ENCODE results near the gene TMEM131L.

Gene TMEM131L

GRCh38 chr4:153529646-153530045 lies 63.5 kb downstream of the TMEM131L start:
- Histone ChIP-seq H3K27me3 (ENCODE audit: control insufficient read depth, insufficient read depth, low read length) (no peaks in the 10 kb centered on the region), H3K36me3 (ENCODE audit: insufficient read depth, low read length) (no peaks in the 10 kb centered on the region), H3K9ac (ENCODE audit: low read depth, low read length) (no peak overlapping the region), H3K4me3 (ENCODE audit: low read length) (no peak overlapping the region), H3K4me1 (ENCODE audit: control insufficient read depth, insufficient read depth, low read length) (no peaks in the 10 kb centered on the region), H3K4me2 (ENCODE audit: low read length) (no peak overlapping the region), H3K9me3 (replicated peaks; ENCODE audit: low read length) (no peaks in the 10 kb centered on the region)

GRCh38 chr4:153530284-153530999 lies 64.3 kb downstream of the TMEM131L start:
- no peak overlapping the region for H3K4me2 ChIP-seq (ENCODE audit: low read length)
- no peaks in the 10 kb centered on the region for H3K27me3 ChIP-seq (ENCODE audit: control insufficient read depth, insufficient read depth, low read length)
- H3K4me3 ChIP-seq (ENCODE audit: low read length), result no peak overlapping the region
- H3K9ac ChIP-seq (ENCODE audit: low read depth, low read length), result no peak overlapping the region
- H3K4me1 ChIP-seq (ENCODE audit: control insufficient read depth, insufficient read depth, low read length), result no peaks in the 10 kb centered on the region
- no peaks in the 10 kb centered on the region for H3K9me3 ChIP-seq (replicated peaks; ENCODE audit: low read length)
- no peaks in the 10 kb centered on the region for H3K36me3 ChIP-seq (ENCODE audit: insufficient read depth, low read length)

- H3K27me3 ChIP-seq (ENCODE audit: control insufficient read depth, insufficient read depth, low read length), result no peaks in the 10 kb centered on the region
- H3K9me3 ChIP-seq (replicated peaks; ENCODE audit: low read length), result no peaks in the 10 kb centered on the region
- H3K36me3 ChIP-seq (ENCODE audit: insufficient read depth, low read length), result no peaks in the 10 kb centered on the region
- H3K4me1 ChIP-seq (ENCODE audit: control insufficient read depth, insufficient read depth, low read length), result peaks cover 4% of the 10 kb centered on the region
- H3K4me3 ChIP-seq (ENCODE audit: low read length), result no peak overlapping the region
- H3K9ac ChIP-seq (ENCODE audit: low read depth, low read length), result no peak overlapping the region
- no peak overlapping the region for H3K4me2 ChIP-seq (ENCODE audit: low read length)
Measured at GRCh38 chr4:153531000-153531358, 64.8 kb downstream of the TMEM131L start.

- H3K4me1 ChIP-seq (ENCODE audit: control insufficient read depth, insufficient read depth, low read length), result peaks cover 5% of the 10 kb centered on the region
- H3K27me3 ChIP-seq (ENCODE audit: control insufficient read depth, insufficient read depth, low read length), result no peaks in the 10 kb centered on the region
- H3K9ac ChIP-seq (ENCODE audit: low read depth, low read length), result no peak overlapping the region
- H3K9me3 ChIP-seq (replicated peaks; ENCODE audit: low read length), result no peaks in the 10 kb centered on the region
- H3K4me3 ChIP-seq (ENCODE audit: low read length), result no peak overlapping the region
- no peaks in the 10 kb centered on the region for H3K36me3 ChIP-seq (ENCODE audit: insufficient read depth, low read length)
- H3K4me2 ChIP-seq (ENCODE audit: low read length), result no peak overlapping the region
Measured at GRCh38 chr4:153531976-153532626, 65.9 kb downstream of the TMEM131L start.

- no peak overlapping the region for H3K4me2 ChIP-seq (ENCODE audit: low read length)
- H3K4me3 ChIP-seq (ENCODE audit: low read length), result no peak overlapping the region
- H3K9me3 ChIP-seq (replicated peaks; ENCODE audit: low read length), result no peaks in the 10 kb centered on the region
- H3K4me1 ChIP-seq (ENCODE audit: control insufficient read depth, insufficient read depth, low read length), result peaks cover 5% of the 10 kb centered on the region
- no peaks in the 10 kb centered on the region for H3K36me3 ChIP-seq (ENCODE audit: insufficient read depth, low read length)
- no peaks in the 10 kb centered on the region for H3K27me3 ChIP-seq (ENCODE audit: control insufficient read depth, insufficient read depth, low read length)
- H3K9ac ChIP-seq (ENCODE audit: low read depth, low read length), result no peak overlapping the region
Measured at GRCh38 chr4:153532636-153533035, 66.5 kb downstream of the TMEM131L start.

- H3K4me1 ChIP-seq (ENCODE audit: control insufficient read depth, insufficient read depth, low read length), result peaks cover 8% of the 10 kb centered on the region
- H3K9me3 ChIP-seq (replicated peaks; ENCODE audit: low read length), result no peaks in the 10 kb centered on the region
- H3K36me3 ChIP-seq (ENCODE audit: insufficient read depth, low read length), result no peaks in the 10 kb centered on the region
- no peak overlapping the region for H3K9ac ChIP-seq (ENCODE audit: low read depth, low read length)
- H3K4me3 ChIP-seq (ENCODE audit: low read length), result no peak overlapping the region
- no peaks in the 10 kb centered on the region for H3K27me3 ChIP-seq (ENCODE audit: control insufficient read depth, insufficient read depth, low read length)
- H3K4me2 ChIP-seq (ENCODE audit: low read length), result no peak overlapping the region
Measured at GRCh38 chr4:153533387-153533786, 67.2 kb downstream of the TMEM131L start.

- Histone ChIP-seq H3K4me1 (ENCODE audit: control insufficient read depth, insufficient read depth, low read length) (peaks cover 19% of the 10 kb centered on the region), H3K36me3 (ENCODE audit: insufficient read depth, low read length) (no peaks in the 10 kb centered on the region), H3K4me3 (ENCODE audit: low read length) (no peak overlapping the region), H3K27me3 (ENCODE audit: control insufficient read depth, insufficient read depth, low read length) (no peaks in the 10 kb centered on the region), H3K9ac (ENCODE audit: low read depth, low read length) (no peak overlapping the region), H3K9me3 (replicated peaks; ENCODE audit: low read length) (no peaks in the 10 kb centered on the region), H3K4me2 (ENCODE audit: low read length) (no peak overlapping the region)
Measured at GRCh38 chr4:153534792-153535629, 68.9 kb downstream of the TMEM131L start.

- Histone ChIP-seq H3K4me1 (ENCODE audit: control insufficient read depth, insufficient read depth, low read length) (peaks cover 19% of the 10 kb centered on the region), H3K4me3 (ENCODE audit: low read length) (no peak overlapping the region)
Measured at GRCh38 chr4:153535772-153536513, 69.8 kb downstream of the TMEM131L start.

GRCh38 chr4:153537493-153537960 lies 71.4 kb downstream of the TMEM131L start:
- H3K9me3 ChIP-seq (replicated peaks; ENCODE audit: low read length), result no peaks in the 10 kb centered on the region
- peaks cover 30% of the 10 kb centered on the region for H3K4me1 ChIP-seq (ENCODE audit: control insufficient read depth, insufficient read depth, low read length)
- no peak overlapping the region for H3K4me3 ChIP-seq (ENCODE audit: low read length)
- H3K4me2 ChIP-seq (ENCODE audit: low read length), result no peak overlapping the region
- H3K36me3 ChIP-seq (ENCODE audit: insufficient read depth, low read length), result no peaks in the 10 kb centered on the region
- H3K9ac ChIP-seq (ENCODE audit: low read depth, low read length), result no peak overlapping the region
- H3K27me3 ChIP-seq (ENCODE audit: control insufficient read depth, insufficient read depth, low read length), result no peaks in the 10 kb centered on the region

More at GRCh38 chr4:153535772-153536513, 69.8 kb downstream of the TMEM131L start:
- Histone ChIP-seq H3K9me3 (replicated peaks; ENCODE audit: low read length) (no peaks in the 10 kb centered on the region), H3K9ac (ENCODE audit: low read depth, low read length) (no peak overlapping the region), H3K4me2 (ENCODE audit: low read length) (peak overlapping the region; percentile 19), H3K36me3 (ENCODE audit: insufficient read depth, low read length) (no peaks in the 10 kb centered on the region), H3K27me3 (ENCODE audit: control insufficient read depth, insufficient read depth, low read length) (no peaks in the 10 kb centered on the region)

- Histone ChIP-seq H3K4me1 (ENCODE audit: control insufficient read depth, insufficient read depth, low read length) (peaks cover 30% of the 10 kb centered on the region), H3K36me3 (ENCODE audit: insufficient read depth, low read length) (no peaks in the 10 kb centered on the region), H3K9me3 (replicated peaks; ENCODE audit: low read length) (no peaks in the 10 kb centered on the region), H3K27me3 (ENCODE audit: control insufficient read depth, insufficient read depth, low read length) (no peaks in the 10 kb centered on the region), H3K9ac (ENCODE audit: low read depth, low read length) (peak overlapping the region; percentile 44), H3K4me2 (ENCODE audit: low read length) (peak overlapping the region; percentile 76), H3K4me3 (ENCODE audit: low read length) (peak overlapping the region; percentile 52)
Measured at GRCh38 chr4:153538487-153539357, 72.6 kb downstream of the TMEM131L start.

Data from skeletal muscle satellite cell (primary cell).